DMS114 treated with DMSO at 0.1 percent for 48 hours (cell line): ENCODE data around the gene SPTLC1.
"Not testable (repeated sequence)": the region's sequence is repeated elsewhere in the genome, so short reads cannot be mapped to it uniquely, and the experiment has no call there.

Experiments
- DNase-seq: peaks from one replicate; lab custom pipeline; 2025; ENCODE audit not compliant: unreplicated experiment; lab: John Stamatoyannopoulos, UW

The SPTLC1 gene, protein sequence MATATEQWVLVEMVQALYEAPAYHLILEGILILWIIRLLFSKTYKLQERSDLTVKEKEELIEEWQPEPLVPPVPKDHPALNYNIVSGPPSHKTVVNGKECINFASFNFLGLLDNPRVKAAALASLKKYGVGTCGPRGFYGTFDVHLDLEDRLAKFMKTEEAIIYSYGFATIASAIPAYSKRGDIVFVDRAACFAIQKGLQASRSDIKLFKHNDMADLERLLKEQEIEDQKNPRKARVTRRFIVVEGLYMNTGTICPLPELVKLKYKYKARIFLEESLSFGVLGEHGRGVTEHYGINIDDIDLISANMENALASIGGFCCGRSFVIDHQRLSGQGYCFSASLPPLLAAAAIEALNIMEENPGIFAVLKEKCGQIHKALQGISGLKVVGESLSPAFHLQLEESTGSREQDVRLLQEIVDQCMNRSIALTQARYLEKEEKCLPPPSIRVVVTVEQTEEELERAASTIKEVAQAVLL

DNA sequence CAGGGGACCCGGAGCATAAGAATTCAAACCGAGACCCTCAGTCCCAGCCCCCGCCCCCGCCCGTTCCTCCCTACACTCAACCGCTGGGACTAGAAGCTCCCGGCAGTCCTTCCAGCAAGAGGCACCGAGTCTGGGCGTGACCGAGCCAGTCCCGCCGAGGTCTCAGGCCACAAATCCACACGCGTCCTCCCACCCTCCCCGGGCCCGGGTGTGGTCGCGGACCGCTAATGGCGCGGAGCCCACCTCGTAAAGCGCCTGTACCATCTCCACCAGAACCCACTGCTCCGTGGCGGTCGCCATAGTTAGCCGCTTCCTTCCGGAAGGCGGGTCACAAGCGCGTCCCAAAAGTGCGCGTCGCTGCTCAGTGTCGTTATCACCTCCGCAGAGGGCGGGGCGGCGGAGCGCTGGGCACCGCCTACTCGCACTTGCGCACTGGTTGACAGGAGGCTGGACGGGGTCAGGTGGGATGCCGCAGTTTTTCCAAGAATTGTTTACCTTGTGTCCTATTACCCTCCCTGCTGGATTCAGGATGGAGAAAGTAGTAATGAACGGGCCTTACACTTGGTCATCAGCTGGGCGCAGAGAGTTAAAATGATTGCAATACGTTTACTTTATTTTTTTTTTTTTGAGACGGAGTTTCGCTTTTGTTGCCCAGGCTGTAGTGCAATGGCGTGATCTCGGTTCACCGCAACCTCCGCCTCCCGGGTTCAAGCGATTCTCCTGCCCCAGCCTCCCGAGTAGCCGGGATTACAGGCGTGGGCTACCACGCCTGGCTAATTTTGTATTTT is at the start of gene SPTLC1:
Gene SPTLC1 (minus strand): TSS at position 343 of the 788 bp plus-strand sequence. CDS start 43 bp downstream, at position 300.
- DNase-seq: peak; percentile 71

DNA sequence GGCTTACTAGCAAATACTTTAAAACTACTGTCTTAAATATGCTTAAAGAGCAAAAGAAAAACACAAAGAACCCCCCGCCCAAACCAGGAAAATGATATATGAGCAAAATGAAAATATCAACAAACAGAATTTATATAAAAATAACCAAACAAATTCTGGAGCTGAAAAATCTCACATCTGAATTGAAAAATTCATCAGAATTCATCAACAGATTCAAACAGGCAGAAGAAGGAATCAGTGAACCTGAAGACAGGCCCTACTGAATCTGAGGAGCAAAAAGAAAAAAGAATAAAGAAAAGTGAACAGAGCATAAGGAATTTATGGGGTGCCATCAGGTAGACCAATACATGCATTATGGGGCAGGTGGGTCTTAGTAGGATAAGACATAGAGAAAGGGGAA is 49.8 kb upstream of the SPTLC1 start:
- DNase-seq: no peak

DNA sequence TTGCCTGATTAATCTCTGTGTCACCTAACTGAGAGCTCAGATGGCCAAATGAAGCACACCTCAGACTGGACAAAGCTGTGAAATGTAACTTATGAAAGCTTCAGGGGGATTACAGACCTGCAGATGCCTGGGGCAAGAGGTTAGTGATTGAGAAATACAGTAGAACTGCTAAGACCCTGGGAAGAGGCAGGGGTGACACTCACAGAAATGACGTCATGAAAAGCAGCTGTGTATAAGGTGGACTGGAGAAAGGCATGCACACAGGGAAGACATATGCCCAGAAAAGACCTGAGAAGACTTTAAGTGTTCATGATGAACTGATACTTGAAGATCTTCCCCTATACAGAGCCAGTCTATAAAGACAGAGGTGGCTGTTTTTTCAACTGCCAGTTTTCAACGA is 49.3 kb upstream of the SPTLC1 start:
- DNase-seq: no peak

DNA sequence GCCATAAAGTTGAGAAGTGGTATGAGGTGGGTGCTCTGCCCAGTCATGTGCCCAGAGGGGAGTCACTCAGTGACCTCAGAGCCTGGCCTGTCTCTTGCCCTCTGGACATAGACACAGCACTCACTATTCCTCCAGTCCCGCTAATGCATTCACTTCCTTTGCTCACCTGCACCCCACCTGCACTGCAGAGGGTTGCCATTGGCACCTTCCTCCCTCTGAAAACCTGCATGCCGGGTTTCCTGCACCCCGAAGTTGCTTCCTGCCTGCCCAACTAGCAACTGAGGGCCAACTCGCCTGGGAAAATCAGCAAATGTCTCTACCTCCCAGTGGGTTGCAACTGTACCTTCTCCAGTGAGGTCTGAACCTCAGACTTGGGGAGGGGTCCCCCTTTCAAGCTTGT is 48.1 kb upstream of the SPTLC1 start:
- DNase-seq: no peak

DNA sequence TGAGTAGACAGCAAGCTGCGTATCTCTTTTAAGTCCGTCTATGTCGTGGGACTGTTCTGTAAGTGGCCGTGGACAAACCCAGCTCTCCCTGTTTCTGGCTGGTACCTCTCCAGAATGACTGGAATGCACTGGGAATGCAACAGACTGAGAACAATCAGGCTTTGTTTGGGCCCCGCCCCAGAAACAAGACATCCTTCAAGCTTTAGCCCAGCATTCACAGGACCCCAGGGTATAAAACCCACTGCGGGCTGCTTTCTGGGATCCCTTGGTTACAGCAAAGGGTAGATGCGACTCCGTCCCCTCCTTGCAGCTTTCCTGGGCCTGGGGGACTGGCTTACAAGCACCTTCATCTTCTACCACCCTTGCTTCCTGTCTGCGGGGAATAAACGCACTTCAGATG is 45.6 kb upstream of the SPTLC1 start:
- no peak for DNase-seq

DNA sequence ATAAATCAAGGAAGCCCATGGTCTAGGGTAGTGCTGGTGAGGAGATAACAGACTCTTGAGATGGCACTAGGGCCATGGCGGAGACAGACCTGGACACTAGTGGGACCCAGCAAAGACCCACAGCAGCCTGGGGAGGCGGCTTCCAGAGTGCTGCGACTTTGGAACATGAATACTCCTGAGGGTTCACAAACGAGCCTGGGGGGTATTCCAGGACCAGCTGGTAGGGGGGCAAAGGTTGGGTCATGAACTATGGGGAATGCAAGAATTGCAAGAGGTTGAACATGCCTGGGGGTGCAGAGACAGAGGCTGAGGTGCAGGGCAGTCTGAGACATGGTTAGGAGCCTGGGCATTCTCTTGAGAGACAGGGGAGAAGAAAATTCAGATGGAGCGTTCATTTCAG is 43.8 kb upstream of the SPTLC1 start:
- DNase-seq: no peak

DNA sequence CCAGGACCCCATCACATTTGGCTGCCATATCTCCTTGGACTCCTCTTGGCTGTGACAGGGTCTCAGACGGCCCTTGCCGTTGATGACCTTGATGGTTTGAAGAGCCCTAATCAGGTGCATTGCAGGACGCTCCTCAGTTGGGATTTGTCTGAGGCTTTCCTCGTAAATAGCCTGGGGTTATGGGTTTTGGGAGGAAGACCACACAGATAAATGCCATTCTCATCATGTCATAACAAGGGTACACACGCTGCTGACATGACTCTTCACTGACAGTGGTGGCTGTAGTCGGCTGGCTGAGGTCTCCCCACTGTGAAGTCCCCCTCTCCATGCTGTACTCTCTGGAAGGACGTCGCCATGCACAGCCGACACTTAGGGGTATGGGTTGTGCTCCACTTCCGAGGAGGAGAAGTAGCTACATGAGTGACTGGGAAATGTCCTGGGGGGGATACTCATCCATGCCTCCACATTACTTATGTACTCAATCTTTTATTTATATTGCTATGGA is 42.9 kb upstream of the SPTLC1 start:
- no peak for DNase-seq

DNA sequence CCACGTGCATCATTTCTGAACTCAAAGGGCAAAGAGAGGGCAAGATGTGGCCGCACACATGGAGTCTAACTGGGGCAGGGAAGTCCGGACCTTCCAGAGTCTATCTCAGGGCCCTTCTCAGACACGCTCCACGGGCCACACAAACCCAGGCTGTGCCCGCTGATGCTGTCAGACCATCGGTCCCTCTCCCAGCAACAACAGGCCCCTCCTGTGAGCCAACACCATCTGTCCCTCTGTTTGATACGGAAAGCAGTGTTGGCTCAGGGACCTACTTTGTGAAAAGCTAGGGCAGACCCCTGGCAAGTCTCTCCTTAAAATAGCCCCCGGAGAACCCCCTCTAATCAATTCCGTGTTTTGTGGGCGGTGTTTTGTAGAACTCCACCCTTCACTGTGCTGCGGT is 40.5 kb upstream of the SPTLC1 start:
- DNase-seq: not testable (repeated sequence)

DNA sequence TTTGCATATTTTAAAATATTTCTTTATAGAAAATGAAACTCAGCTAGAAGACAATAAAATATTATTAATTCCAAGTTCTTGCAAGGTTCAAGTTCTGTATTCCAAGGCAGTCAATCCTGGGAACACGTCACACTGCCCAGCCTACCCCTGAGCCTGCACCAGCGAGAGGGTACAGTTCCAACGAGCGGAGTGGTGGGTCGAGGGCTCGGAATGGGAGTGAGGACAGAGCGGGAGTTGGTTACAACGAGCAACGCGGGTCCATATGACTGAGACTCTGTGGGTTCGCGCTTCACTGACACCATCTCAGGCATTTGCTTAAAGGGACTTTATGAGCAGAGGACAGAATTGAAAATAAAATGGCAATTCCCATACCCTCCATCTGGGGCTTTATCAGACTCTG is 40.0 kb upstream of the SPTLC1 start:
- no peak for DNase-seq

DNA sequence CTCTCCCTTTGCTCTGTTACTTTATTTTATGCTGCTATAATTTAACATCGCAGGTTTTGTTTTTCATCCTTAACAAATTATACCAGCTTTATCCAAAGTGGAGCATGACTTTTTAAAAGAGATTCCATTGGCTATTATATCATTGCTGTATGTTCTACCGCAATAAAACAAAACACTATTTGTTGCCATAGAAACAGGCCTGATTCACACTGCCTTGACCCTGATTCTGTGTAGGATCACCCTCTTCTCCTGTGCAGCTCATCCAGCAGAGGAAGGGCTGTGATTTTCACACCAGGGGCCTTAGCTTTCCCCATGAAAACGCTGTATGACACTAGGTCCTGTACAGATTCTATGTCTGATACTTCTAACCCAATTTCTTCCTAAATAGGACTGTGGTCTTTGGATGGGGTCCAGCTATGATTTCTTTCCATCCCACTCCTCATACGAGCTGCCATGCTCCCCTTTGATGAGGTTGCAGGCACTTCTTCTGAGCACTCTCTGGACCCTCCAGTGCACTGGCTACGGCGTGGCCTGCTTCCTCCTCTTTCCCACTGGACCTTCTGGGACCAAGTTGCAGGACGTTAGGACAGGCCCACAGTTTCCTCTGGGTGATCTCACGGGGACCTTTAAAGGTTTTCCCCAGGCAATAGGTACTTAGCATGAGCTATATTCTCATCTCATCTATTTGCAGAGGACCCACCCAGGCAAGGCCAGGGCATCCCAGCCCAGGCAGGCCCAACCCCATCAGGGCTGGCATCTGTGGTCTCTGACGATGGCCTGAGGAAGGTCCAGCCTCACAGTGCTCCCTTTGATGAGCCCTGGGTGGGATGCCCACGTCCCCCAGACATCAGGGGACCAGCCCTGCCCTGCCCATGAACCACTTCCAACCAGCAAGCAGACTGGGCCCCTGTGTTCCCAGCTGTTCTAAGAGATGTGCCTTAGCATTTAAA is 38.5 kb upstream of the SPTLC1 start:
- not testable (repeated sequence) for DNase-seq

DNA sequence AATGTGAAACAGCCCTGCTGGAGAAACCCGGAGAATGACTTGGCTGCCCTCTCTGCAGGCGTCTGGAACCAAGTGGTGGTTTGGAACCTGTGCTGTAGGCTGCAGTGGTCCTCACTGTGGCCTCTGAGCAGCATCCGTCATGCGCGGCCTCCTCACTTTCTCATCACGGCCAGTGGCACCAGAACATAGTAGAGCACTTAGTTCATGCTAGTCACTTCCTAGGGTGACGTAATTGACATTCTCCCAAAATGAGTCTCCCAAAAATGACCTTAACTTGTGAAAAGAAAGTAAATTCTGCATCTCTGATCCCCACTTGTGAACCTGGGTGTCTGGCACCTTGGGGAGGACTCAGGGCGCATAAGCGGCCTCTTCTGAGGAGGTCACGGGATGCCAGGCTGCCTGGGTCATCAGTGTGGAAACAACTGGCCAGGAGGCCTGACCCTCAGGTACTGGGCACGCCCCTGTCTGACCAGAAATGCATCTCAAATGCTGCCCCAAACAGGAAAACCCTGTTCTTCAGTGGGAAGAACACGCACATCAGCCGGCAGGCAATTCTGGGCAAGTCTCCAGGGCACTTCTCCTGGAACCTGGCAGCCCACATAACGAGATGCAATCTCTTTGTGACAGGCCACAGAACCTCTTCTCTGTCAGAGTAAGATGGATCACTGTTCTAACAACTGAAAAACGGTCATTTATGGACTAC is 36.6 kb upstream of the SPTLC1 start:
- no peak for DNase-seq

DNA sequence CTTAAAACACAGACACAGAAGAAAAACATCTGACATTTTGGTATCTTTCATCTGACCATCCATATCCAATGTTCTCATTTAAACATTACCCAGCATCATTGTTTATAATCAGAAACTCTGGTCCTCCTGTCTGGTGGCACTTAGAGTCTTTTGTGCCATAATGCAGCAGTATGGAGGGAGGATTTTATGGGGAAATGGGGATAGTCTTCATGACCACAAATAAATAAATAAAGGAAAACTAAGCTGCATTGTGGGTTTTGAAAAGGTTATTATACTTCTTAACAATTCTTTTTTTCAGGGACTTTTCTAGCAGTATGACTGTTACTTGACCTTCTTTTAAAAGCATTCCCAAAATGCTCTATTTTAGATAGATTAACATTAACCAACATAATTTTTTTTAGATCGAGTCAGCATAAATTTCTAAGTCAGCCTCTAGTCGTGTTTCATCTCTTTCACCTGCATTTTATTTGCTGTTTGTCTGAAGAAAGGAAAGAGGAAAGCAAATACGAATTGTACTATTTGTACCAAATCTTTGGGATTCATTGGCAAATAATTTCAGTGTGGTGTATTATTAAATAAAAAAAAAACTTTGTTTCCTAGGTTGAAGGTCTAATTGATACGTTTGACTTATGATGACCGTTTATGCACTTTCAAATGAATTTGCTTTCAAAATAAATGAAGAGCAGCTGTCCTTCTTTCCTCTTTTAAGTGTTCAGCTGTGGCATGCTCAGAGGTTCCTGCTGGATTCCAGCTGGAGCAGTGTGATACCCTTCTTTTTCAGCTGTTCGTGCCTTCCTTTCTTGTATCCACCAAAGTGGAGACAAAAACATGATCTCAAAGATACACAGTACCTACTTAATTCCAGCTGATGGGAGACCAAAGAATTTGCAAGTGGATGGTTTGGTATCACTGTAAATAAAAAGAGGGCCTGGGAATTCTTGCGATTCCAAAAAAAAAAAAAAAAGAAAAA is 35.6 kb upstream of the SPTLC1 start:
- DNase-seq: not testable (repeated sequence)

DNA sequence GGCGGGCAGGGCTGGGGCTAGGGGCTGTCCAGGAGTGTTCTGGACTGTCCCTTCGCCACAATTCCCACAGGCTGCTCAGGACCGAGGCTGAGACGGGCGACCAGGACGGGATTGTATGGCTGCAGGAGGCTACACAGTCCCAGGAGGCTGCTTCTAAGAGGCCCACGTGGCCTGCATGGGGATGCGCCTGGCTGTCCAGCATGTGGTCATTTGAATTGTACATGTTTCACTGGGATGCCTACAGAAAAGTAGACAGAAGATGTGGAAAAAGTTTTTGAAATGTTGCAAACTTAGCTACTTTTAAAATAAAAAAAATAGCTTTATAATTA is 32.6 kb upstream of the SPTLC1 start:
- DNase-seq: no peak

DNA sequence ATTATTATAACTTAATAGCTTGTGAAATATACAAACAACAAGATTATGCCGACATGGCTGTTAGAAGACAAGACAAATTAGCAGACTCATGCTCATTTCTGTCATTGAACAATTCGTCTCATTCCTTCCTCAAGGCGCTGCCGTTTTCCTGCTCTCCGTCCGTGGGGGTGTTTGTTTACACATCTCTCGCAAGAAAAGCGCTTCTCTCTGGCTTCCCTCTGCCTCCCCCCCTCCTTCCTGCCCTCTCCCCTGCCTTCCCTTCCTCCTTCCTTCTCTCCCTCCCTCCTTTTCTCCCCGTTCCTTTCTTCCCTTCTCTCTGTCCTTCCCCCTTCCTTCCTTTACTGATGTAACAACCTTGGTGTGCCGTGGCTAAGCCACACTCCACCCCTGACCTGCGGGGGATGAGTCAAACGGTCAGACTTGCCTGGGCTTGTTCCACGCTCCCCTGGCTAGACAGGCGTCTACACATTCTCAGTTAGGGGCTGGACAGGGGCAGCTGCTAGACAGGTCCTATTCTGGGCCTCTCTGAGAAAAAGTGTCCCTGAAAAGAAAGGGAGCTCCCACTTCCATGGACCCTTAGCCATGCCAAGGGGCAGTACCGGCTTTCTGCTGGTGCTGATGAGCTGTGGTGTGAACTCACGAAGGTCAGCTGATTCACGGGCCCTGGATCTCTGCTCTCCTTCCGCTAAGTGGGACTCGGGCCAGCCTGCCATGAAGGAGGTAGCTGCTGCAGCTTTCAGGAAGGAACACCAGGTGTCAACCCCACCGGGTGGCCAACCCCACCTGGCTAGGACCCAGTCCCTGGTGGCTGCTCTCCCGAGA is 32.0 kb upstream of the SPTLC1 start:
- no peak for DNase-seq

DNA sequence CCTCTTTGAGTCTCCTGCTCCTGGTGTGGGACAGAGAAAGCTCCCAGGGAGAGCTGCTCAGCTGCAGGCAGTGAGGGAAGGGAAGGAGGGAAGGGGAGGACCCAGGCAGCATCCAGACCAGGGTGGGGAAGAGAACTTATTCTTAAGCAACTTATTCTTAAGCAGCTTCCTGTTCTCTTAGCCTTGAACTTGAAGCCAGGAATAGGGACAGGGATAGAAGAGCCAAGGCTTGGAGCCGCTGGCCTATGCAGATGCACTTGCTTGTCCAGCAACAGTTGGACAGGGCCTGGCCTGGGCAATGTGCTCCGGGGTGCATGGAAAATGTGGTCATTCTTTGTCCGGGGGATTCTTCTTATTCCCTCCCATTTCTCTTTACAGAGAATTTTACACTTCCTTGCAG is 31.4 kb upstream of the SPTLC1 start:
- no peak for DNase-seq

DNA sequence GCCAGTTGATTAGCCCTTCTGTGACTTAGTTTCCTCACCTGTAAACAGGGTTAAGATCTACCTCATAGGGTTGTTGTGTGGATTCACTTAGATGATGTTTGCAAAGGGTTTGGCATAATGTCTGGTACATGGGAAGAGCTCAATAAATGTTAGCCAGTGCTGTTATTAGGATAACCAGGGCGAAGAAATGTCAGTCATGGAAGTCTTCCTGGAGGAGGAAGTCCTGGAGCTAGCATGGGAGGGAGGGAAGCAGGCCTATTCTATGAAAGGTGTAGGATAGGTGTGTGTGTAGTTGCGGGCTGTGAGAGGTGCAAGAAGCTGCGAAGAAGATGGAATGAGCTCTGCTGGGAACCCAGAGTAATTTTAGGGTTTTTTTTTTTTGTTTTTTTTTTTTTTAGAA is 30.6 kb upstream of the SPTLC1 start:
- DNase-seq: not testable (repeated sequence)

DNA sequence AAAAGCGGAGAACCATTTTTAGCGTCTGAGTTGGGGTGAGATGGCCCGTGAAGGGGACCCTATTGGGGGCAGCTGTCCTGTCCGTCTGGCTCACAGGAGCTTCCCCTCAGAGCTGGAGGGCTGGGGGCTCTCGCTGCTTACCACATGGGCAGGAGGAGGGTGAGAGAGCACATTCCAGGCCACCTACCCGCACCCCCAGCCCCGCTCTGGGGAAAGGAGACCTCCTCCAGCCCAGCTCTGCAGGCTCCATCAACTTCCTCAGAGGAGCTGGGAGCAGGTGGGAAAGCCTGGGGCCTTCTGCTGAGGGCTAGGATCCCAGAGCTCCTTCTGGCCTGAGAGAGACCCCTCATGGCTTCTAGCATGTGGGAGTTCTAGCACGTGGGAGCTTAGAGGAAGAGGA is 27.1 kb upstream of the SPTLC1 start:
- DNase-seq: no peak
